Endothelial cell of umbilical vein (primary cell): ENCODE measurements around the gene FAM131C. TPM values are rescaled to one million over a fixed set of nuclear protein-coding genes. Genes with fewer than 3 reads are reported as not detected.

Source experiments
- BruUV-seq: library from RNA; stranded (reverse); fragments of 400-500 nt; replicated peaks from 2 replicates; lab custom pipeline; 2021; lab: Mats Ljungman, UMichigan
- CTCF ChIA-PET: fragments of 300-600, 350-600 bp; sonication (Branson Sonifier 250); formaldehyde crosslinking; loops from one replicate; lab custom pipeline; 2021; ENCODE audit warnings: antibody characterized with exemption, inconsistent platforms; lab: Charles Lee
- POLR2A ChIA-PET: fragments of 300-600, 350-600 bp; sonication (Branson Sonifier 250); formaldehyde crosslinking; loops from one replicate; lab custom pipeline; 2021; ENCODE audit warnings: antibody characterized with exemption, inconsistent platforms; lab: Charles Lee
- DNase-seq: peaks from one replicate; pipeline ENCODE4 v3.0.0-alpha.2; 2011; ENCODE audit warnings: low read depth, low spot score
- FAIRE-seq: peaks from 2 replicates; lab custom pipeline; 2011; peaks lifted over from hg19 to GRCh38; lab: Jason Lieb, UNC
- H2AFZ ChIP-seq: 2 replicates; pipeline ENCODE4 v1.6.0; 2012; ENCODE audit warnings: low read depth, low read length, control low read depth, inconsistent platforms
- H3K27ac ChIP-seq: 2 replicates; pipeline ENCODE4 v1.5.1; 2011; ENCODE audit warnings: low read depth, mild to moderate bottlenecking, control low read depth, low read length, moderate library complexity; ENCODE audit not compliant: insufficient read depth
- H3K27me3 ChIP-seq, 2 experiments: 2 replicates each; pipeline versions ENCODE4 v1.6.0 to v1.6.1; 2011; ENCODE audit warnings: low read length in 2 of 2, mixed read lengths in 1 of 2; ENCODE audit not compliant: control insufficient read depth in 2 of 2, insufficient read depth in 2 of 2
- H3K36me3 ChIP-seq, 2 experiments: 2 replicates in 1 of 2; 3 replicates in 1 of 2; pipeline ENCODE4 v1.5.1; 2011; ENCODE audit warnings: low read length in 2 of 2, mild to moderate bottlenecking in 1 of 2, moderate library complexity in 1 of 2; ENCODE audit not compliant: control insufficient read depth in 2 of 2, insufficient read depth in 2 of 2; ENCODE audit errors: extremely low read depth in 1 of 2
- H3K4me1 ChIP-seq: 3 replicates; pipeline ENCODE4 v1.5.1; 2011; ENCODE audit warnings: mild to moderate bottlenecking, low read length; ENCODE audit not compliant: control insufficient read depth, insufficient read depth; ENCODE audit errors: extremely low read depth
- H3K4me2 ChIP-seq: 2 replicates; pipeline ENCODE4 v1.6.1; 2011; ENCODE audit warnings: low read length, control low read depth, mixed read lengths; ENCODE audit not compliant: insufficient read depth
- H3K4me3 ChIP-seq, 3 experiments: fragments of 200-600 bp in 1 of 3; sonication (generic), shearing (Covaris generic) in 1 of 3; replicated peaks in 1 of 3; 2 replicates each; pipeline ENCODE4 v1.5.1; 2011 to 2016; ENCODE audit warnings: control low read depth in 3 of 3, low read length in 3 of 3, mild to moderate bottlenecking in 2 of 3, inconsistent platforms in 1 of 3, low read depth in 1 of 3, moderate library complexity in 1 of 3; ENCODE audit not compliant: insufficient read depth in 1 of 3
- H3K79me2 ChIP-seq: 2 replicates; pipeline ENCODE4 v1.6.0; 2012; ENCODE audit warnings: low read length, inconsistent platforms; ENCODE audit not compliant: control insufficient read depth, insufficient read depth
- H3K9ac ChIP-seq: replicated peaks from 2 replicates; pipeline ENCODE3; 2011; ENCODE audit warnings: low read length, control low read depth; ENCODE audit not compliant: insufficient read depth; ENCODE audit errors: extremely low read depth
- H3K9me1 ChIP-seq: replicated peaks from 3 replicates; pipeline ENCODE4 v1.6.0; 2011; ENCODE audit warnings: mild to moderate bottlenecking, low read length; ENCODE audit not compliant: control insufficient read depth, insufficient read depth; ENCODE audit errors: extremely low read depth
- H3K9me3 ChIP-seq: replicated peaks from 2 replicates; pipeline ENCODE4 v1.5.1; 2012; ENCODE audit warnings: low read length, inconsistent platforms; ENCODE audit not compliant: control insufficient read depth, insufficient read depth
- H4K20me1 ChIP-seq: replicated peaks from 2 replicates; pipeline ENCODE3; 2011; ENCODE audit warnings: mild to moderate bottlenecking, low read length; ENCODE audit not compliant: control insufficient read depth, insufficient read depth; ENCODE audit errors: extremely low read depth
- JUN ChIP-seq: IDR thresholded peaks from 2 replicates; pipeline ENCODE4 v1.6.1; 2011; ENCODE audit warnings: borderline replicate concordance, low read depth; ENCODE audit not compliant: insufficient read length, insufficient read depth
- MYC ChIP-seq: IDR thresholded peaks from one replicate; pipeline ENCODE4 v1.6.1; 2011; ENCODE audit warnings: mild to moderate bottlenecking, low read depth, low read length
- POLR2A ChIP-seq: IDR thresholded peaks from 2 replicates; pipeline ENCODE4 v1.6.1; 2012; ENCODE audit warnings: low read depth, mild to moderate bottlenecking, control low read depth, low read length
- dilution Hi-C: fragments of 300-500 bp; cut with MboI; formaldehyde crosslinking; loops from one replicate; pipeline ENCODE4 v1.15.0; 2019; ENCODE audit warnings: low sequenced_read_pairs; ENCODE audit not compliant: extremely low pct_ligation_motif_present
- intact Hi-C: fragments of 100-400 bp; cut with micrococcal nuclease; formaldehyde crosslinking; loops from one replicate; pipeline ENCODE4 v1.10.0; 2022
- polyA plus RNA-seq, 4 experiments: library from polyadenylated mRNA; depleted of rRNA in 3 of 4; stranded (reverse) in 3 of 4; unstranded in 1 of 4; fragments of >200 nt; gene quantifications; 2 replicates each; pipeline versions ENCODE4 v1.2.1 to v1.2.3, GENCODE V29; 2011 to 2012; ENCODE audit warnings: missing spikeins in 1 of 4
- total RNA-seq: library from RNA; stranded (reverse); gene quantifications from 2 replicates; pipeline ENCODE4 v1.2.3, GENCODE V29; 2021
- TF ChIP-seq, protein P1 (sequence below): IDR thresholded peaks from 2 replicates; pipeline ENCODE4 v1.6.1; 2011; ENCODE audit not compliant: insufficient read depth, insufficient read length
- TF ChIP-seq, protein P2 (sequence below), 2 donors: IDR thresholded peaks; 1 replicate in 1 of 2; 2 replicates in 1 of 2; pipeline ENCODE4 v1.5.1; 2011; ENCODE audit warnings: low read length in 2 of 2, mild to moderate bottlenecking in 2 of 2, moderate library complexity in 2 of 2, control low read depth in 1 of 2, inconsistent platforms in 1 of 2, low read depth in 1 of 2; ENCODE audit not compliant: insufficient read depth in 1 of 2; ENCODE audit errors: extremely low read depth in 1 of 2

Gene FAM131C
- total and polyA plus RNA-seq, 2 donors (not counting 3 experiments of a cell fraction or from before 2014, with no cell fraction given) = 0.23 TPM; not detected in 1

DNA sequence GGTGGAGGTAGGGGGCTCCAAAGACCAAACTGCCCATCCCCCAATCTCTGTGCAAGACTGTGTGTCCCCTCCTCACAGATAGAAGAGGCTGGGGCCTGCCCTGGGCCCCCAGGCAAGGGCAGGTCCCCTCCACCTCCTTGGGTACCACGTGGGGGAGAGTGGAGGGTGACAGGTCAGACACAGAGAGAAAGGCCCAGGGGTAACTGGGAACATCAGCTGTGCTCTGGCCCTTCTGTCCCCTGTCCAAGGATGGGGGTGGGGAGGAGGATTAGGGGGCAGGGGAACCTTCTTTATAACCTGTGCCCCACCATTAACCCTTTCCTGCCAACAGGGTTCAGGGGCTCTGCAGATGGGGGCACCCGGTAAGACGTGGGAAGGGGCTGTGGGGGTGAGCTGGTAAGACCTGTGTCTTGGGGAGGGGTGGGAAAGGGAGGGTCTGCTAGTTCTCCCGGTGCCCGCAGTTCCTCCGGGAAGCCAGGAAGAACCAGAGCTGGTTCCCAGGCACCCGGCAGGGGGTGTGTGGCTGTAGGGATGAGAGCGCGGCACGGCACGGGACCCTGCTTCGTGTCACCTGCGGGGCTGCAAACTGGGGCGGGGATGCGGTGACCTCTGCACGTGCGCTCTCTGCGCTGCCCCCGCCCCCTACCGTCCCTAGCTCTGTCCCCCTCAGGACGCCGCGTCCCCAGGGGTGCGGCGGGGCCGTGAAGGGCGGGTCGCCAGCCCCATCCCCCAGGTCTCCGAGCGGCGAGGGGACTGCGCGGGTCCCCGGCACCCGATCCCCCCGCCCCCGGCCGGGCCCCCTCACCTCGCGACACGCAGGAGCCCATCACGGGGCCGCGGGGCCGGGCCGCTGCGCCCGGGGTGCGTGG lies 601 bp downstream of the FAM131C start:
- Histone ChIP-seq H3K9ac (peak overlapping the region; percentile 15), H3K79me2 (no peaks in the 10 kb centered on the region), H3K36me3 (no peaks in the 10 kb centered on the region), H3K27me3 (no peaks in the 10 kb centered on the region), H3K9me1 (no peaks in the 10 kb centered on the region), H4K20me1 (no peaks in the 10 kb centered on the region), H3K4me2 (peak overlapping the region; percentile 40), H2AFZ (peak overlapping the region; percentile 85), H3K4me3 (peak overlapping the region; percentile 12 to 37 (median 23)), H3K4me1 (peaks cover 13% of the 10 kb centered on the region), H3K9me3 (no peaks in the 10 kb centered on the region), H3K27ac (no peak overlapping the region)
- intact Hi-C loops (loop anchor here (1.0 kb wide), 1 partner anchor 64 kb away; no protein-coding TSS in a partner anchor), dilution Hi-C loops (no loop called here)
- CTCF ChIA-PET = interaction anchor here (0.5 to 13.2 kb wide), 33 partner anchors 8 to 548 kb away, joined by 3 to 179 read pairs (median 4); partner anchors contain the start of genes EPHA2 and HSPB7
- POLR2A ChIA-PET = interaction anchor here (1.1 kb wide), 1 partner anchor 295 kb away, joined by 3 read pairs; no protein-coding TSS in a partner anchor
- DNase-seq = no peak
- FAIRE-seq = no peak
- TF ChIP-seq, protein P1, sequence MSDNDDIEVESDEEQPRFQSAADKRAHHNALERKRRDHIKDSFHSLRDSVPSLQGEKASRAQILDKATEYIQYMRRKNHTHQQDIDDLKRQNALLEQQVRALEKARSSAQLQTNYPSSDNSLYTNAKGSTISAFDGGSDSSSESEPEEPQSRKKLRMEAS = no peak
- TF ChIP-seq POLR2A (no peak), JUN (no peak), MYC (no peak)
- TF ChIP-seq, protein P2, sequence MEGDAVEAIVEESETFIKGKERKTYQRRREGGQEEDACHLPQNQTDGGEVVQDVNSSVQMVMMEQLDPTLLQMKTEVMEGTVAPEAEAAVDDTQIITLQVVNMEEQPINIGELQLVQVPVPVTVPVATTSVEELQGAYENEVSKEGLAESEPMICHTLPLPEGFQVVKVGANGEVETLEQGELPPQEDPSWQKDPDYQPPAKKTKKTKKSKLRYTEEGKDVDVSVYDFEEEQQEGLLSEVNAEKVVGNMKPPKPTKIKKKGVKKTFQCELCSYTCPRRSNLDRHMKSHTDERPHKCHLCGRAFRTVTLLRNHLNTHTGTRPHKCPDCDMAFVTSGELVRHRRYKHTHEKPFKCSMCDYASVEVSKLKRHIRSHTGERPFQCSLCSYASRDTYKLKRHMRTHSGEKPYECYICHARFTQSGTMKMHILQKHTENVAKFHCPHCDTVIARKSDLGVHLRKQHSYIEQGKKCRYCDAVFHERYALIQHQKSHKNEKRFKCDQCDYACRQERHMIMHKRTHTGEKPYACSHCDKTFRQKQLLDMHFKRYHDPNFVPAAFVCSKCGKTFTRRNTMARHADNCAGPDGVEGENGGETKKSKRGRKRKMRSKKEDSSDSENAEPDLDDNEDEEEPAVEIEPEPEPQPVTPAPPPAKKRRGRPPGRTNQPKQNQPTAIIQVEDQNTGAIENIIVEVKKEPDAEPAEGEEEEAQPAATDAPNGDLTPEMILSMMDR (IDR thresholded peaks at IDR 0.05; ENCODE audit: extremely low read depth in 1 of 2, insufficient read depth in 1 of 2, low read depth in 1 of 2, low read length in 2 of 2) = peak in 1 of 2 donors; percentile 33
- no TSS peak for BruUV-seq
